Measurements from ENCODE around the gene PUM2.

The PUM2 gene

DNA sequence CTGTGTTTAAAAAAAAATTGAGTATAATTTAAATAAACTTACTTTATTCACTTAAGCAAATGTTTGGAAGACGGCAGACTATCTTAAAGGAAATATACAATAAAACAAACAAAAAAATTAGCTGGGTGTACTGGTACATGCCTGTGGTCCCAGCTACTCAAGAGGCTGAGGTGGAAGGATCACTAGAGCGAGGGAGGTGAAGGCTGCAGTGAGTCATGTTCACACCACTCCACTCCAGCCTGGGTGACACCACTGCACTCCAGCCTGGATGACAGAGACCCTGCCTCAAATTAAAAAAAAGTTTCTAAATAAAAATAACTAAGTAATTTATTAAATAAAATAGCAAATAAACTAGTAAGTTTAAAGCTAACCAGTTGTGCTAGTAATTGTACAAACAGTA is 7.5 kb downstream of the PUM2 start:
- no peak overlapping the region for H3K4me3 ChIP-seq (ENCODE audit: low read depth, low read length)
- TF ChIP-seq CTCF (IDR thresholded peaks at IDR 0.05; ENCODE audit: insufficient read depth, low read depth, low read length, missing control alignments): no peak
- DNase-seq (ENCODE audit: low read depth): no peak

GRCh38 chr2:20339012-20339411 is 11.6 kb downstream of the PUM2 start:
- H3K4me3 ChIP-seq (ENCODE audit: low read depth, low read length): no peak overlapping the region
- TF ChIP-seq CTCF (IDR thresholded peaks at IDR 0.05; ENCODE audit: insufficient read depth, low read depth, low read length, missing control alignments): no peak
- DNase-seq (ENCODE audit: low read depth): no peak

- no peak for TF ChIP-seq CTCF (IDR thresholded peaks at IDR 0.05; ENCODE audit: insufficient read depth, low read depth, low read length, missing control alignments)
- H3K4me3 ChIP-seq (ENCODE audit: low read depth, low read length): no peak overlapping the region
- DNase-seq (ENCODE audit: low read depth): no peak
Measured at GRCh38 chr2:20334605-20335203, 15.9 kb downstream of the PUM2 start.

DNA sequence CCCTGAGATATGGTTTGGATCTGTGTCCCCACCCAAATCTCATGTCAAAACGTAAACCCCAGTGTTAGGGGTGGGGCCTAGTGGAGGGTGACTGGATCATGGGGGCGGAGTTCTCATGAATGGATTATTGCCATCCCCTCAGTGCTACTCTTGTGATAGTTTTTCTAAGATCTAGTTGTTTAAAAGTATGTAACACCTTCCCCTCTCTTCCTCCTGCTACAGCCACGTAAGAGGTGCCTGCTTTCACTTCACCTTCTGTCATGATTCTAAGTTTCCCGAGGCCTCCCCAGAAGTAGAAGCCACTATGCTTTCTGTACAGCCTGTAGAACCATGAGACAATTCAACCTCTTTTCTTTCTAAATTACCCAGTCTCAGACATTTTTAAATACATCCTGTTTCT is 16.9 kb downstream of the PUM2 start:
- no peak for TF ChIP-seq CTCF (IDR thresholded peaks at IDR 0.05; ENCODE audit: insufficient read depth, low read depth, low read length, missing control alignments)
- H3K4me3 ChIP-seq (ENCODE audit: low read depth, low read length): no peak overlapping the region
- DNase-seq (ENCODE audit: low read depth): peak; percentile 21

DNA sequence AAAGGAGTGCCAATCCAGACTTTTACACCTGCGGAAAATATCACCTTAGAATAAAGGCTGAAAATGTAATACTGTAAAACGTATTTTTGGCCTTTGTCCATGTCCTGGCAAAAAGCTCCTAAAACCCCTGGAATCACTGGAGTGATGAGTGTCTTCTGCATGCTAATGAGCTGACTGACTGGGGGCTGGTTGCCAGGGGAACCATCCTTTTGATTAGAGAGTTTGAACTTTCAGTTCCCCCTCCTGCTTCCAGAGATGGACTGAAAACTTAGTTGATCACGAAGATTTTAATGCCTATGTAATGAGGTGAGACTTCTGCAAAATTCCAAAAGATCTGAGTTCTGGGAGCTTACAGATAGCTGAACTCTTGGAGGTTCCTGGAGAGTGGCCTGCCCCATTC is 20.5 kb downstream of the PUM2 start:
- DNase-seq (ENCODE audit: low read depth): no peak
- H3K4me3 ChIP-seq (ENCODE audit: low read depth, low read length): no peak overlapping the region
- no peak for TF ChIP-seq CTCF (IDR thresholded peaks at IDR 0.05; ENCODE audit: insufficient read depth, low read depth, low read length, missing control alignments)

- H3K4me3 ChIP-seq (ENCODE audit: low read depth, low read length): no peak overlapping the region
- no peak for DNase-seq (ENCODE audit: low read depth)
- no peak for TF ChIP-seq CTCF (IDR thresholded peaks at IDR 0.05; ENCODE audit: insufficient read depth, low read depth, low read length, missing control alignments)
Measured at GRCh38 chr2:20327370-20327769, 23.3 kb downstream of the PUM2 start.

DNA sequence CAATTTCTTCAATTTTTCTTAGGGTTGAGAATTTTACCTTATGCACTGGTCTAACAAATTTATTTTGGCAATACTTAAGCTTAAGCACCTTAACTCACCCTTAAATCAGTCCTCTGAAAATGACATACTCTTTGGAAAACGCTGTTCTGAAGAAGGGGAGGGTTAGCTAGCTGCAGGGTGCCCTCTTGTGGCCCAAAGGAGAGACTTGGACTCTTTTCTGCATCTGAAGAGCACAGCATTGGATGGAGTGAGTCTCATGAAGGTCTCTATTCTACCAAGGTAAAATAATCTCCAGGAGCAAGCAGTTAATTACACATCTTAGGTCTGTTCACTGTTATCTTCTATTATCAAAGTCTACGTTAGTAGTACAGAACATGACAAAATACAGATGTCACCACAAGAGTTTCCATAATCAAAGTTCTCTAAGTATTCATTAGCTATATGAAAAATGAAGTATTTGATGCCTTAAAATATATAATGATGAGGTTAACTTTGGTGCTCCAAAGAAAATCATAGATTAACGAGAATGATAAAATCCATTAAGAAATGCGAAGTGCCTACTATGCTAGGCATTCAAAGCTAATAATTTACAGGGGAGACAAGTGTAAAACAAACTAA is 24.4 kb downstream of the PUM2 start:
- DNase-seq (ENCODE audit: low read depth): peak; percentile 59
- peak; percentile 78 for TF ChIP-seq CTCF (IDR thresholded peaks at IDR 0.05; ENCODE audit: insufficient read depth, low read depth, low read length, missing control alignments)
- no peak overlapping the region for H3K4me3 ChIP-seq (ENCODE audit: low read depth, low read length)
